ENCODE results near the gene RRP1.

RRP1 gene

GRCh38 chr21:43777953-43778352, 11.4 kb upstream of the RRP1 start:
- DNase-seq = no peak

- no peak for DNase-seq
Observed at GRCh38 chr21:43778469-43779335, 10.7 kb upstream of the RRP1 start.

GRCh38 chr21:43779660-43780059, 9.7 kb upstream of the RRP1 start:
- DNase-seq = no peak

GRCh38 chr21:43781846-43782245, 7.5 kb upstream of the RRP1 start:
- DNase-seq = no peak

- DNase-seq = no peak
Observed at GRCh38 chr21:43782431-43783097, 6.8 kb upstream of the RRP1 start.

- DNase-seq = no peak
Observed at GRCh38 chr21:43783098-43783700, 6.2 kb upstream of the RRP1 start.

GRCh38 chr21:43785134-43785533, 4.2 kb upstream of the RRP1 start:
- no peak for DNase-seq

- peak; percentile 10 for DNase-seq
Observed at GRCh38 chr21:43786300-43786806, 3.0 kb upstream of the RRP1 start.

- DNase-seq = no peak
Observed at GRCh38 chr21:43786807-43787440, 2.5 kb upstream of the RRP1 start.

- DNase-seq = no peak
Observed at GRCh38 chr21:43790010-43790524, 690 bp downstream of the RRP1 start.

GRCh38 chr21:43792406-43792805, 3.0 kb downstream of the RRP1 start:
- DNase-seq = no peak

- no peak for DNase-seq
Observed at GRCh38 chr21:43793243-43793642, 3.9 kb downstream of the RRP1 start.

- DNase-seq = no peak
Observed at GRCh38 chr21:43794311-43794710, 4.9 kb downstream of the RRP1 start.

GRCh38 chr21:43794857-43795256, 5.5 kb downstream of the RRP1 start:
- no peak for DNase-seq

GRCh38 chr21:43797415-43797814, 8.0 kb downstream of the RRP1 start:
- no peak for DNase-seq

GRCh38 chr21:43797925-43798715, 8.7 kb downstream of the RRP1 start:
- DNase-seq = no peak

- no peak for DNase-seq
Observed at GRCh38 chr21:43799301-43799840, 10.0 kb downstream of the RRP1 start.

- no peak for DNase-seq
Observed at GRCh38 chr21:43800124-43800523, 10.7 kb downstream of the RRP1 start.

GRCh38 chr21:43800566-43800965, 11.2 kb downstream of the RRP1 start:
- DNase-seq = no peak

GRCh38 chr21:43801006-43801783, 11.8 kb downstream of the RRP1 start:
- DNase-seq = no peak

- no peak for DNase-seq
Observed at GRCh38 chr21:43802713-43803313, 13.4 kb downstream of the RRP1 start.
